CD14-positive monocyte (primary cell): ENCODE results near the gene APOO. TPM values are rescaled to one million over a fixed set of nuclear protein-coding genes. Genes with fewer than 3 reads are reported as not detected.

Experiments
- DNase-seq, 3 donors: peaks; one replicate each; pipeline ENCODE4 v3.0.0-alpha.2; 2011 to 2022
- H2AFZ ChIP-seq: 2 replicates; pipeline ENCODE4 v1.6.0; 2012; ENCODE audit warnings: mild to moderate bottlenecking, low read depth, low read length, inconsistent platforms; ENCODE audit not compliant: insufficient read depth, poor library complexity, severe bottlenecking
- H3K27ac ChIP-seq, 2 donors: 1 replicate in 1 of 2; 2 replicates in 1 of 2; pipeline ENCODE4 v1.5.1; 2012 to 2013; ENCODE audit warnings: low read length in 2 of 2, control low read depth in 1 of 2, inconsistent platforms in 1 of 2, low read depth in 1 of 2, mild to moderate bottlenecking in 1 of 2
- H3K27me3 ChIP-seq, 2 donors: one replicate each; pipeline versions ENCODE4 v1.6.0 to v1.6.1; 2011 to 2013; ENCODE audit warnings: low read length in 2 of 2; ENCODE audit not compliant: control insufficient read depth in 2 of 2, insufficient read depth in 2 of 2
- H3K36me3 ChIP-seq, 2 donors: replicated peaks in 1 of 2; 1 replicate in 1 of 2; 2 replicates in 1 of 2; pipeline versions ENCODE4 v1.5.1 to v1.6.1; 2012 to 2013; ENCODE audit warnings: low read length in 2 of 2, control low read depth in 1 of 2, inconsistent platforms in 1 of 2, mild to moderate bottlenecking in 1 of 2; ENCODE audit not compliant: insufficient read depth in 2 of 2, control insufficient read depth in 1 of 2
- H3K4me1 ChIP-seq, 2 donors: 1 replicate in 1 of 2; 2 replicates in 1 of 2; pipeline versions ENCODE4 v1.5.1 to v1.6.1; 2012 to 2013; ENCODE audit warnings: low read length in 2 of 2, control low read depth in 1 of 2, inconsistent platforms in 1 of 2, mild to moderate bottlenecking in 1 of 2, moderate library complexity in 1 of 2; ENCODE audit not compliant: insufficient read depth in 2 of 2, control insufficient read depth in 1 of 2
- H3K4me2 ChIP-seq: replicated peaks from 2 replicates; pipeline ENCODE3; 2012; ENCODE audit warnings: low read length, moderate library complexity, mild to moderate bottlenecking; ENCODE audit not compliant: poor library complexity, severe bottlenecking; ENCODE audit errors: extremely low read depth
- H3K4me3 ChIP-seq, 3 experiments: fragments of 200-600 bp in 1 of 3; sonication (generic) in 1 of 3; replicated peaks in 1 of 3; 1 replicate in 2 of 3; 2 replicates in 1 of 3; pipeline ENCODE4 v1.5.1; 2011 to 2013; ENCODE audit warnings: low read length in 3 of 3, mild to moderate bottlenecking in 3 of 3, control low read depth in 2 of 3, low read depth in 2 of 3, inconsistent platforms in 1 of 3, moderate library complexity in 1 of 3
- H3K79me2 ChIP-seq: 2 replicates; pipeline ENCODE4 v1.6.0; 2012; ENCODE audit warnings: mild to moderate bottlenecking, control low read depth, inconsistent platforms, low read length, moderate library complexity; ENCODE audit not compliant: insufficient read depth
- H3K9ac ChIP-seq: 2 replicates; pipeline ENCODE4 v1.6.0; 2017; ENCODE audit warnings: low read length, mild to moderate bottlenecking; ENCODE audit not compliant: insufficient read depth, poor library complexity, severe bottlenecking
- H3K9me3 ChIP-seq, 2 donors: replicated peaks in 1 of 2; 1 replicate in 1 of 2; 2 replicates in 1 of 2; pipeline versions ENCODE4 v1.5.1 to v1.6.1; 2012 to 2013; ENCODE audit warnings: low read length in 2 of 2, control low read depth in 1 of 2; ENCODE audit not compliant: control insufficient read depth in 1 of 2, insufficient read depth in 1 of 2
- H4K20me1 ChIP-seq: 2 replicates; pipeline ENCODE4 v1.6.0; 2012; ENCODE audit warnings: mild to moderate bottlenecking, low read length, control low read depth, moderate library complexity; ENCODE audit not compliant: insufficient read depth
- H3K27ac Mint-ChIP-seq, 7 donors: one replicate each; pipeline ENCODE4 v1.8.0; 2020; ENCODE audit warnings: mild to moderate bottlenecking in 7 of 7, mixed read lengths in 7 of 7, moderate library complexity in 6 of 7, inconsistent platforms in 2 of 7
- H3K27me3 Mint-ChIP-seq, 3 donors: one replicate each; pipeline ENCODE4 v1.8.0; 2021 to 2022; ENCODE audit warnings: low read depth in 3 of 3, mild to moderate bottlenecking in 3 of 3, mixed read lengths in 3 of 3, moderate library complexity in 3 of 3, inconsistent platforms in 1 of 3
- H3K36me3 Mint-ChIP-seq, 2 donors: one replicate each; pipeline ENCODE4 v1.8.0; 2020; ENCODE audit warnings: mixed read lengths in 2 of 2, inconsistent platforms in 1 of 2, mild to moderate bottlenecking in 1 of 2
- H3K4me1 Mint-ChIP-seq: one replicate; pipeline ENCODE4 v1.8.0; 2020; ENCODE audit warnings: mild to moderate bottlenecking, mixed read lengths
- H3K4me3 Mint-ChIP-seq, 2 donors: one replicate each; pipeline ENCODE4 v1.8.0; 2020; ENCODE audit warnings: mild to moderate bottlenecking in 2 of 2, mixed read lengths in 2 of 2, moderate library complexity in 1 of 2
- H3K9me3 Mint-ChIP-seq, 7 donors: one replicate each; pipeline ENCODE4 v1.8.0; 2020 to 2022; ENCODE audit warnings: mixed read lengths in 7 of 7, mild to moderate bottlenecking in 6 of 7, moderate library complexity in 6 of 7, inconsistent platforms in 2 of 7
- CTCF ChIP-seq: fragments of 200-600 bp; IDR thresholded peaks from one replicate; pipeline ENCODE4 v1.8.0; 2022; ENCODE audit warnings: antibody characterized with exemption, mild to moderate bottlenecking
- WGBS: methylation state at CpG from one replicate; pipeline ENCODE4 v1.1.5; 2013; ENCODE audit warnings: missing lambda C conversion rate; ENCODE audit not compliant: insufficient coverage; 5-methylcytosine and 5-hydroxymethylcytosine counted together
- intact Hi-C, 2 donors: fragments of 100-400 bp; cut with micrococcal nuclease; formaldehyde crosslinking; loops; one replicate each; pipeline versions ENCODE4 v1.15.0 to v1.15.1; 2023
- polyA plus RNA-seq, 3 donors: library from polyadenylated mRNA; depleted of rRNA in 1 of 3; unstranded in 2 of 3; stranded (reverse) in 1 of 3; fragments of 300-500 nt in 2 of 3; fragments of >200 nt in 1 of 3; fragmentation: Illumina TruSeq in 2 of 3; gene quantifications; 1 replicate in 2 of 3; 2 replicates in 1 of 3; pipeline ENCODE4 v1.2.3, GENCODE V29; 2012 to 2021

Gene APOO
- polyA plus RNA-seq, 3 donors = 3.3 to 8.3 (median 4.6) TPM

- WGBS = no CpG with 5 or more reads among the region's 3 CpGs
- H3K27me3 Mint-ChIP-seq = peaks cover 0 to 20% (median 0%) of the 10 kb centered on the region in 3 donors
- Histone ChIP-seq H3K4me1 (peaks cover 44 to 48% of the 10 kb centered on the region in 2 donors), H3K4me2 (no peak overlapping the region), H3K79me2 (no peaks in the 10 kb centered on the region), H3K27me3 (peaks cover 0 to 2% of the 10 kb centered on the region in 2 donors), H2AFZ (no peak overlapping the region), H3K36me3 (no peaks in the 10 kb centered on the region), H3K9me3 (no peaks in the 10 kb centered on the region), H4K20me1 (no peaks in the 10 kb centered on the region), H3K4me3 (no peak overlapping the region), H3K27ac (no peak overlapping the region), H3K9ac (no peak overlapping the region)
- H3K9me3 Mint-ChIP-seq = no peaks in the 10 kb centered on the region
- TF ChIP-seq CTCF = no peak
- no peak overlapping the region for H3K4me3 Mint-ChIP-seq
- no peaks in the 10 kb centered on the region for H3K36me3 Mint-ChIP-seq
- no peak overlapping the region for H3K27ac Mint-ChIP-seq
- no peak for DNase-seq
- intact Hi-C loops = loop anchor here in 1 of 2 donors (10.0 kb wide), 2 partner anchors 46 to 64 kb away; partner anchors contain the start of genes APOO and CXorf58
- H3K4me1 Mint-ChIP-seq = peaks cover 43% of the 10 kb centered on the region
Measured at GRCh38 chrX:23840674-23841073, 67.1 kb downstream of the APOO start.

- peak overlapping the region in 1 of 2 donors; percentile 45 for H3K27ac ChIP-seq
Measured at GRCh38 chrX:23838953-23839352, 68.8 kb downstream of the APOO start.

More at GRCh38 chrX:23838953-23839352, 68.8 kb downstream of the APOO start:
- Histone ChIP-seq H3K4me3 (no peak overlapping the region), H3K79me2 (no peaks in the 10 kb centered on the region), H4K20me1 (no peaks in the 10 kb centered on the region), H3K4me1 (peaks cover 27 to 31% of the 10 kb centered on the region in 2 donors), H3K9me3 (no peaks in the 10 kb centered on the region), H3K4me2 (no peak overlapping the region), H2AFZ (peak overlapping the region; percentile 38), H3K9ac (no peak overlapping the region), H3K36me3 (no peaks in the 10 kb centered on the region), H3K27me3 (peaks cover 0 to 2% of the 10 kb centered on the region in 2 donors)
- Mint-ChIP-seq H3K4me1 (peaks cover 26% of the 10 kb centered on the region), H3K9me3 (no peaks in the 10 kb centered on the region), H3K27ac (peak overlapping the region in 4 of 7 donors; percentile 33 to 80 (median 56)), H3K27me3 (peaks cover 0 to 18% (median 0%) of the 10 kb centered on the region in 3 donors), H3K36me3 (no peaks in the 10 kb centered on the region), H3K4me3 (no peak overlapping the region)
- peak in 2 of 3 donors; percentile 13 to 23 for DNase-seq
- no CpG with 5 or more reads among the region's 1 CpG for WGBS
- no peak for TF ChIP-seq CTCF
- intact Hi-C loops = no loop called here
